HepG2 (cell line): ENCODE data around the gene PA2G4. TPM values are rescaled to one million over a fixed set of nuclear protein-coding genes. Genes with fewer than 3 reads are reported as not detected.

Experiments
- GMEB2 ChIP-seq: IDR thresholded peaks from 2 replicates; pipeline ENCODE4 v1.6.1; 2016; ENCODE audit warnings: missing biosample characterization, missing genetic modification reagents, low read depth
- KAT7 ChIP-seq: IDR thresholded peaks from 2 replicates; pipeline ENCODE4 v1.6.1; 2018; ENCODE audit warnings: borderline replicate concordance, missing compliant biosample characterization
- MIER3 ChIP-seq: IDR thresholded peaks from 2 replicates; pipeline ENCODE4 v1.6.1; 2016; ENCODE audit warnings: missing compliant biosample characterization, borderline replicate concordance
- SOX6 ChIP-seq, 2 experiments: fragments of 450-650 bp in 1 of 2; sonication (generic) in 1 of 2; formaldehyde crosslinking in 1 of 2; IDR thresholded peaks; 2 replicates each; pipeline versions ENCODE4 v1.4.0 to v1.6.1; 2017 to 2020; ENCODE audit warnings: antibody characterized with exemption in 1 of 2, mild to moderate bottlenecking in 1 of 2, missing genetic modification reagents in 1 of 2
- SRSF4 ChIP-seq: fragments of 200-400 bp; formaldehyde crosslinking; IDR thresholded peaks from one replicate; pipeline ENCODE4 v1.6.1; 2018; ENCODE audit warnings: mild to moderate bottlenecking, low read depth, low read length, moderate library complexity; ENCODE audit not compliant: poor library complexity, severe bottlenecking
- U2AF2 ChIP-seq: fragments of 200-400 bp; formaldehyde crosslinking; IDR thresholded peaks from 2 replicates; pipeline ENCODE4 v1.6.1; 2017; ENCODE audit warnings: low read depth, mild to moderate bottlenecking, low read length
- ZC3H13 ChIP-seq: sonication (generic); formaldehyde crosslinking; IDR thresholded peaks from 2 replicates; pipeline ENCODE4 v1.8.1; 2023; ENCODE audit warnings: mild to moderate bottlenecking, missing genetic modification reagents, moderate library complexity
- ZFP36 ChIP-seq: fragments of 150-350 bp; IDR thresholded peaks from 2 replicates; pipeline ENCODE4 v1.6.1; 2018; ENCODE audit warnings: borderline replicate concordance, low read length, low read depth; ENCODE audit not compliant: partially characterized antibody
- ZNF530 ChIP-seq: sonication (generic); formaldehyde crosslinking; IDR thresholded peaks from 2 replicates; pipeline ENCODE4 v1.5.0; 2020; ENCODE audit warnings: low read depth, mild to moderate bottlenecking, missing genetic modification reagents
- ZNF720 ChIP-seq: sonication (generic); formaldehyde crosslinking; IDR thresholded peaks from 2 replicates; pipeline ENCODE4 v1.4.0; 2020; ENCODE audit warnings: missing genetic modification reagents
- ZNF780A ChIP-seq: sonication (generic); formaldehyde crosslinking; IDR thresholded peaks from 2 replicates; pipeline ENCODE4 v1.8.0; 2022; ENCODE audit warnings: mild to moderate bottlenecking, missing genetic modification reagents, moderate library complexity
- polyA plus RNA-seq, 8 experiments: library from polyadenylated mRNA; depleted of rRNA in 3 of 8; stranded (reverse) in 7 of 8; unstranded in 1 of 8; fragments of >200 nt; fragmentation: Illumina TruSeq in 4 of 8; extraction: Trizol in 4 of 8; gene quantifications; 2 replicates each; pipeline versions ENCODE4 v1.2.1 to v1.2.3, GENCODE V29; 2011 to 2016; ENCODE audit warnings: low read depth in 4 of 8, missing spikeins in 1 of 8, mixed read lengths in 1 of 8; ENCODE audit not compliant: insufficient read depth in 1 of 8
- total RNA-seq, 5 experiments: library from RNA; depleted of rRNA; stranded (reverse); fragments of >200 nt; fragmentation: Illumina TruSeq; extraction: Trizol; gene quantifications; 2 replicates each; pipeline ENCODE4 v1.2.3, GENCODE V29; 2016; ENCODE audit warnings: low read depth in 1 of 5
- TF ChIP-seq, protein P1 (sequence below): sonication (generic); formaldehyde crosslinking; IDR thresholded peaks from 2 replicates; pipeline ENCODE4 v1.4.0; 2020; ENCODE audit warnings: missing genetic modification reagents
- TF ChIP-seq, protein P2 (sequence below): sonication (generic); formaldehyde crosslinking; IDR thresholded peaks from 2 replicates; pipeline ENCODE4 v1.4.0; 2020; ENCODE audit warnings: missing genetic modification reagents
- TF ChIP-seq, protein P3 (sequence below): sonication (generic); formaldehyde crosslinking; IDR thresholded peaks from 2 replicates; pipeline ENCODE4 v1.5.1; 2020; ENCODE audit warnings: missing genetic modification reagents, mild to moderate bottlenecking, borderline replicate concordance

The PA2G4 gene
- total and polyA plus RNA-seq, 2 of the 13 experiments (the other 11 are each of a cell fraction or from before 2014, with no cell fraction given), result 147 to 240 TPM

DNA sequence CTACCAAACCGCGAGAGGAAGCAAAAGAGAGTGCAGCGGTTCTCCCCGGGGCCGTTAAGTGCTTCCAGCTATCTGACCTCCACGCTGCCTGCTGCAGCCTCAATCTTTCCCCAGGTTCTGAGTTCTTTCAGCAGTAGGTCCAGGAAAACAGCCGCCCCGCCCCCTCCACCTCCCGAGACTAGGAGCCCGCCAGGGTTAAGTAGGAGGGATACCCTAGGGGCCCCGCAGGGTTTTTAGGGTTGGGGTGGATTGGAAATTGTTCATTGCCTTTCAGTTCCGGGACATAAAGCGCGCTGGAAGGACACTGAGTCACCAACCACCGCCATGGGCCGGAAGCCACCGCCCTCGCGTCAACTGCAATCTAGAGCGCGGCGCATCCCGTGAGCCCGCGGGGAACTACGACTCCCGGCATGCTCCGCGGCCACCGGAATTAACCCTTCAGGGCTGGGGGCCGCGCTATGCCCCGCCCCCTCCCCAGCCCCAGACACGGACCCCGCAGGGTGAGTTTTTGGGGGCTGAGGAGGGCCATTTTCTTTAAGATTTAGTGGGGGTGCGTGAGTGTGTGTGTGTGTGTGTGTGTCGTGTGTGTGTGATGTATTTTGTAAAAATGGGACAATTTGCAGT, 47.9 kb downstream of the PA2G4 start, which contains the start of gene MYL6B (continued):
- TF ChIP-seq, protein P1, sequence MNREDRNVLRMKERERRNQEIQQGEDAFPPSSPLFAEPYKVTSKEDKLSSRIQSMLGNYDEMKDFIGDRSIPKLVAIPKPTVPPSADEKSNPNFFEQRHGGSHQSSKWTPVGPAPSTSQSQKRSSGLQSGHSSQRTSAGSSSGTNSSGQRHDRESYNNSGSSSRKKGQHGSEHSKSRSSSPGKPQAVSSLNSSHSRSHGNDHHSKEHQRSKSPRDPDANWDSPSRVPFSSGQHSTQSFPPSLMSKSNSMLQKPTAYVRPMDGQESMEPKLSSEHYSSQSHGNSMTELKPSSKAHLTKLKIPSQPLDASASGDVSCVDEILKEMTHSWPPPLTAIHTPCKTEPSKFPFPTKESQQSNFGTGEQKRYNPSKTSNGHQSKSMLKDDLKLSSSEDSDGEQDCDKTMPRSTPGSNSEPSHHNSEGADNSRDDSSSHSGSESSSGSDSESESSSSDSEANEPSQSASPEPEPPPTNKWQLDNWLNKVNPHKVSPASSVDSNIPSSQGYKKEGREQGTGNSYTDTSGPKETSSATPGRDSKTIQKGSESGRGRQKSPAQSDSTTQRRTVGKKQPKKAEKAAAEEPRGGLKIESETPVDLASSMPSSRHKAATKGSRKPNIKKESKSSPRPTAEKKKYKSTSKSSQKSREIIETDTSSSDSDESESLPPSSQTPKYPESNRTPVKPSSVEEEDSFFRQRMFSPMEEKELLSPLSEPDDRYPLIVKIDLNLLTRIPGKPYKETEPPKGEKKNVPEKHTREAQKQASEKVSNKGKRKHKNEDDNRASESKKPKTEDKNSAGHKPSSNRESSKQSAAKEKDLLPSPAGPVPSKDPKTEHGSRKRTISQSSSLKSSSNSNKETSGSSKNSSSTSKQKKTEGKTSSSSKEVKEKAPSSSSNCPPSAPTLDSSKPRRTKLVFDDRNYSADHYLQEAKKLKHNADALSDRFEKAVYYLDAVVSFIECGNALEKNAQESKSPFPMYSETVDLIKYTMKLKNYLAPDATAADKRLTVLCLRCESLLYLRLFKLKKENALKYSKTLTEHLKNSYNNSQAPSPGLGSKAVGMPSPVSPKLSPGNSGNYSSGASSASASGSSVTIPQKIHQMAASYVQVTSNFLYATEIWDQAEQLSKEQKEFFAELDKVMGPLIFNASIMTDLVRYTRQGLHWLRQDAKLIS, result no peak
- TF ChIP-seq SOX6 (IDR thresholded peaks at IDR 0.05) (no peak), SOX6 (CRISPR knock-in tag; IDR thresholded peaks at IDR 0.05) (peak; percentile 59), U2AF2 (no peak), ZNF720 (CRISPR knock-in tag) (no peak), KAT7 (CRISPR knock-in tag) (no peak), ZC3H13 (CRISPR knock-in tag) (0 out of 2 replicates have a peak, but pooled peaks have one; percentile 28), ZNF530 (CRISPR knock-in tag) (no peak), SRSF4 (no peak), MIER3 (CRISPR knock-in tag) (no peak), ZFP36 (no peak), ZNF780A (no peak), GMEB2 (CRISPR knock-in tag) (peak; percentile 53; the same call in 1 of the 2 replicates)
- TF ChIP-seq, protein P2, sequence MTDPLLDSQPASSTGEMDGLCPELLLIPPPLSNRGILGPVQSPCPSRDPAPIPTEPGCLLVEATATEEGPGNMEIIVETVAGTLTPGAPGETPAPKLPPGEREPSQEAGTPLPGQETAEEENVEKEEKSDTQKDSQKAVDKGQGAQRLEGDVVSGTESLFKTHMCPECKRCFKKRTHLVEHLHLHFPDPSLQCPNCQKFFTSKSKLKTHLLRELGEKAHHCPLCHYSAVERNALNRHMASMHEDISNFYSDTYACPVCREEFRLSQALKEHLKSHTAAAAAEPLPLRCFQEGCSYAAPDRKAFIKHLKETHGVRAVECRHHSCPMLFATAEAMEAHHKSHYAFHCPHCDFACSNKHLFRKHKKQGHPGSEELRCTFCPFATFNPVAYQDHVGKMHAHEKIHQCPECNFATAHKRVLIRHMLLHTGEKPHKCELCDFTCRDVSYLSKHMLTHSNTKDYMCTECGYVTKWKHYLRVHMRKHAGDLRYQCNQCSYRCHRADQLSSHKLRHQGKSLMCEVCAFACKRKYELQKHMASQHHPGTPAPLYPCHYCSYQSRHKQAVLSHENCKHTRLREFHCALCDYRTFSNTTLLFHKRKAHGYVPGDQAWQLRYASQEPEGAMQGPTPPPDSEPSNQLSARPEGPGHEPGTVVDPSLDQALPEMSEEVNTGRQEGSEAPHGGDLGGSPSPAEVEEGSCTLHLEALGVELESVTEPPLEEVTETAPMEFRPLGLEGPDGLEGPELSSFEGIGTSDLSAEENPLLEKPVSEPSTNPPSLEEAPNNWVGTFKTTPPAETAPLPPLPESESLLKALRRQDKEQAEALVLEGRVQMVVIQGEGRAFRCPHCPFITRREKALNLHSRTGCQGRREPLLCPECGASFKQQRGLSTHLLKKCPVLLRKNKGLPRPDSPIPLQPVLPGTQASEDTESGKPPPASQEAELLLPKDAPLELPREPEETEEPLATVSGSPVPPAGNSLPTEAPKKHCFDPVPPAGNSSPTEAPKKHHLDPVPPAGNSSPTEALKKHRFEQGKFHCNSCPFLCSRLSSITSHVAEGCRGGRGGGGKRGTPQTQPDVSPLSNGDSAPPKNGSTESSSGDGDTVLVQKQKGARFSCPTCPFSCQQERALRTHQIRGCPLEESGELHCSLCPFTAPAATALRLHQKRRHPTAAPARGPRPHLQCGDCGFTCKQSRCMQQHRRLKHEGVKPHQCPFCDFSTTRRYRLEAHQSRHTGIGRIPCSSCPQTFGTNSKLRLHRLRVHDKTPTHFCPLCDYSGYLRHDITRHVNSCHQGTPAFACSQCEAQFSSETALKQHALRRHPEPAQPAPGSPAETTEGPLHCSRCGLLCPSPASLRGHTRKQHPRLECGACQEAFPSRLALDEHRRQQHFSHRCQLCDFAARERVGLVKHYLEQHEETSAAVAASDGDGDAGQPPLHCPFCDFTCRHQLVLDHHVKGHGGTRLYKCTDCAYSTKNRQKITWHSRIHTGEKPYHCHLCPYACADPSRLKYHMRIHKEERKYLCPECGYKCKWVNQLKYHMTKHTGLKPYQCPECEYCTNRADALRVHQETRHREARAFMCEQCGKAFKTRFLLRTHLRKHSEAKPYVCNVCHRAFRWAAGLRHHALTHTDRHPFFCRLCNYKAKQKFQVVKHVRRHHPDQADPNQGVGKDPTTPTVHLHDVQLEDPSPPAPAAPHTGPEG (CRISPR knock-in tag), result 0 out of 2 replicates have a peak, but pooled peaks have one; percentile 11
- TF ChIP-seq, protein P3, sequence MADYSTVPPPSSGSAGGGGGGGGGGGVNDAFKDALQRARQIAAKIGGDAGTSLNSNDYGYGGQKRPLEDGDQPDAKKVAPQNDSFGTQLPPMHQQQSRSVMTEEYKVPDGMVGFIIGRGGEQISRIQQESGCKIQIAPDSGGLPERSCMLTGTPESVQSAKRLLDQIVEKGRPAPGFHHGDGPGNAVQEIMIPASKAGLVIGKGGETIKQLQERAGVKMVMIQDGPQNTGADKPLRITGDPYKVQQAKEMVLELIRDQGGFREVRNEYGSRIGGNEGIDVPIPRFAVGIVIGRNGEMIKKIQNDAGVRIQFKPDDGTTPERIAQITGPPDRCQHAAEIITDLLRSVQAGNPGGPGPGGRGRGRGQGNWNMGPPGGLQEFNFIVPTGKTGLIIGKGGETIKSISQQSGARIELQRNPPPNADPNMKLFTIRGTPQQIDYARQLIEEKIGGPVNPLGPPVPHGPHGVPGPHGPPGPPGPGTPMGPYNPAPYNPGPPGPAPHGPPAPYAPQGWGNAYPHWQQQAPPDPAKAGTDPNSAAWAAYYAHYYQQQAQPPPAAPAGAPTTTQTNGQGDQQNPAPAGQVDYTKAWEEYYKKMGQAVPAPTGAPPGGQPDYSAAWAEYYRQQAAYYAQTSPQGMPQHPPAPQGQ (CRISPR knock-in tag), result no peak
